ENCODE measurements around the gene ZNF662.

DNA sequence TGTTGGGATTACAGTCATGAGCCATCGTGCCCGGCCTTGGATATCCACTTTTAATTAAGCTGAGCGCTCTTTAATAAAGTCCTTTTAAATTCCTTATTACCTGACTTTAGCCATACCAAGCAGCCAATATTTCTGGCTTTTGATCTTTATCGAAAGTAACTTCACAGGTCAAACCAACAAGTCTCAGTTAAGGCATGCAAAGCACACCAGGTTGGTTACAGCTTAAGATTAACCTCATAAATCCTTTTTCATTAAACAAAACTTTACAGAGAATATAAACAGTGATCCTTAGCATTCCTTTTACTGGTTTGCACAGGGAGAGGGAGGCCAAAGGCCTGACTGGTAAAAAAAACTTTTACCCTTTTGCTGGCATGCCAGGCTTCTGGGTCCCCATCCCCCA lies 17.7 kb downstream of the ZNF662 start:
- TF ChIP-seq ZNF274 (IDR thresholded peaks at IDR 0.05; ENCODE audit: low read depth, low read length) (no peak), YY1 (IDR thresholded peaks at IDR 0.05; ENCODE audit: insufficient read depth, insufficient read length) (no peak), SUZ12 (IDR thresholded peaks at IDR 0.05; ENCODE audit: extremely low read depth, insufficient read depth, insufficient read length) (no peak)

All from NT2/D1 (cell line).